ENCODE measurements around the gene HMCN1. TPM values are rescaled to one million over a fixed set of nuclear protein-coding genes. Genes with fewer than 3 reads are reported as not detected.

The HMCN1 gene
- total and polyA plus RNA-seq, 9 donors, result 1.4 to 26.6 (median 3.8) TPM

GRCh38 chr1:185933580-185933979, 199.4 kb downstream of the HMCN1 start:
- WGBS, 3 donors, result 94 to 98% (median 97%) methylated on average over 4 of the region's 4 CpGs
- Histone ChIP-seq H3K36me3 (no peaks in the 10 kb centered on the region), H3K4me1 (ENCODE audit: insufficient read depth) (no peaks in the 10 kb centered on the region), H3K27me3 (no peaks in the 10 kb centered on the region), H3K9me3 (no peaks in the 10 kb centered on the region), H3K27ac (no peak overlapping the region), H3K4me3 (no peak overlapping the region)
- no peak for TF ChIP-seq CTCF (IDR thresholded peaks at IDR 0.05)
- TF ChIP-seq POLR2A (IDR thresholded peaks at IDR 0.05), result no peak
- TF ChIP-seq EP300 (IDR thresholded peaks at IDR 0.05), result no peak
- no peak for DNase-seq
- intact Hi-C loops (cut with DNase I), result no loop called here

GRCh38 chr1:185934476-185935189, 200.4 kb downstream of the HMCN1 start:
- Histone ChIP-seq H3K27ac (no peak overlapping the region), H3K4me1 (ENCODE audit: insufficient read depth) (no peaks in the 10 kb centered on the region), H3K27me3 (no peaks in the 10 kb centered on the region), H3K36me3 (no peaks in the 10 kb centered on the region), H3K4me3 (no peak overlapping the region), H3K9me3 (no peaks in the 10 kb centered on the region)
- DNase-seq, result no peak
- intact Hi-C loops (cut with DNase I), result no loop called here
- TF ChIP-seq CTCF (IDR thresholded peaks at IDR 0.05) (no peak), POLR2A (IDR thresholded peaks at IDR 0.05) (no peak), EP300 (IDR thresholded peaks at IDR 0.05) (no peak)
- WGBS, 3 donors, result 82 to 89% (median 83%) methylated on average over 5 of the region's 5 CpGs

GRCh38 chr1:185935360-185935759, 201.2 kb downstream of the HMCN1 start:
- Histone ChIP-seq H3K9me3 (no peaks in the 10 kb centered on the region), H3K36me3 (no peaks in the 10 kb centered on the region), H3K4me1 (ENCODE audit: insufficient read depth) (no peaks in the 10 kb centered on the region), H3K4me3 (no peak overlapping the region), H3K27ac (no peak overlapping the region), H3K27me3 (no peaks in the 10 kb centered on the region)
- no peak for DNase-seq
- intact Hi-C loops (cut with DNase I), result no loop called here
- no peak for TF ChIP-seq EP300 (IDR thresholded peaks at IDR 0.05)
- no peak for TF ChIP-seq CTCF (IDR thresholded peaks at IDR 0.05)
- no peak for TF ChIP-seq POLR2A (IDR thresholded peaks at IDR 0.05)

GRCh38 chr1:185936641-185937040, 202.4 kb downstream of the HMCN1 start:
- 9 to 31% (median 26%) methylated on average over 1 of the region's 1 CpG for WGBS, 3 donors
- no peak overlapping the region for H3K4me3 ChIP-seq
- H3K27me3 ChIP-seq, result no peaks in the 10 kb centered on the region
- H3K36me3 ChIP-seq, result no peaks in the 10 kb centered on the region
- TF ChIP-seq POLR2A (IDR thresholded peaks at IDR 0.05), result no peak
- TF ChIP-seq EP300 (IDR thresholded peaks at IDR 0.05), result no peak
- TF ChIP-seq CTCF (IDR thresholded peaks at IDR 0.05), result no peak
- intact Hi-C loops (cut with DNase I), result loop anchor here in 1 of 4 donors (1.0 kb wide), 1 partner anchor 32 kb away; no protein-coding TSS in a partner anchor
- H3K4me1 ChIP-seq (ENCODE audit: insufficient read depth), result no peaks in the 10 kb centered on the region
- DNase-seq, result no peak
- H3K27ac ChIP-seq, result no peak overlapping the region
- no peaks in the 10 kb centered on the region for H3K9me3 ChIP-seq
